SK-N-SH (cell line): Measurements from ENCODE around the gene BTRC. TPM values are rescaled to one million over a fixed set of nuclear protein-coding genes. Genes with fewer than 3 reads are reported as not detected.

Source experiments
- CTCF ChIA-PET: fragments of 300-600, 350-600 bp; formaldehyde crosslinking; extraction: SDS; loops from one replicate; lab custom pipeline; 2021; lab: Yijun Ruan, JAX
- POLR2A ChIA-PET: fragments of 350-600 bp; sonication (Branson Sonifier 250); formaldehyde crosslinking; extraction: SDS; loops from one replicate; lab custom pipeline; 2020; ENCODE audit warnings: antibody characterized with exemption, inconsistent platforms; lab: Yijun Ruan, JAX
- DNase-seq: peaks from one replicate; pipeline ENCODE4 v3.0.0; 2012
- H2AFZ ChIP-seq: fragments of 200-600 bp; sonication (generic); 2 replicates; pipeline ENCODE4 v1.8.1; 2016; ENCODE audit warnings: antibody characterized with exemption, mild to moderate bottlenecking, low read depth
- H3F3A ChIP-seq: fragments of 200-600 bp; sonication (generic); replicated peaks from 2 replicates; pipeline ENCODE3; 2016; ENCODE audit warnings: antibody characterized with exemption, mild to moderate bottlenecking; ENCODE audit not compliant: insufficient read depth
- H3K27ac ChIP-seq, 2 experiments: fragments of 200-500 bp in 1 of 2; fragments of 200-600 bp in 1 of 2; sonication (Bioruptor generic) in 1 of 2; sonication (generic), shearing (Covaris generic) in 1 of 2; 2 replicates each; pipeline versions ENCODE4 v1.5.1 to v1.6.1; 2014 to 2016; ENCODE audit warnings: low read depth in 2 of 2, inconsistent platforms in 1 of 2, low read length in 1 of 2, mild to moderate bottlenecking in 1 of 2, mixed read lengths in 1 of 2
- H3K27me3 ChIP-seq: fragments of 200-600 bp; sonication (generic), shearing (Covaris generic); 2 replicates; pipeline ENCODE4 v1.6.1; 2016; ENCODE audit warnings: mixed run types; ENCODE audit not compliant: insufficient read depth
- H3K36me3 ChIP-seq, 2 experiments: fragments of 200-500 bp in 1 of 2; fragments of 200-600 bp in 1 of 2; sonication (Bioruptor generic) in 1 of 2; sonication (generic) in 1 of 2; replicated peaks in 1 of 2; 2 replicates each; pipeline versions ENCODE3 to v1.5.1; 2014 to 2016; ENCODE audit warnings: low read length in 1 of 2, mild to moderate bottlenecking in 1 of 2; ENCODE audit not compliant: insufficient read depth in 2 of 2, control insufficient read depth in 1 of 2
- H3K4me1 ChIP-seq, 2 experiments: fragments of 200-500 bp in 1 of 2; fragments of 200-600 bp in 1 of 2; sonication (Bioruptor generic) in 1 of 2; sonication (generic), shearing (Covaris generic) in 1 of 2; 2 replicates each; pipeline versions ENCODE4 v1.5.1 to v1.6.1; 2014 to 2016; ENCODE audit warnings: low read depth in 1 of 2, low read length in 1 of 2, mixed run types in 1 of 2; ENCODE audit not compliant: insufficient read depth in 2 of 2, control insufficient read depth in 1 of 2
- H3K4me2 ChIP-seq: fragments of 200-600 bp; sonication (generic), shearing (Covaris generic); 2 replicates; pipeline ENCODE4 v1.6.1; 2017; ENCODE audit warnings: mixed run types
- H3K4me3 ChIP-seq, 2 experiments: fragments of 200-500 bp in 1 of 2; fragments of 200-600 bp in 1 of 2; sonication (Bioruptor generic) in 1 of 2; sonication (generic), shearing (Covaris generic) in 1 of 2; 2 replicates each; pipeline versions ENCODE4 v1.5.1 to v1.8.1; 2014 to 2016; ENCODE audit warnings: low read depth in 2 of 2, inconsistent platforms in 1 of 2, low read length in 1 of 2, mild to moderate bottlenecking in 1 of 2, mixed read lengths in 1 of 2, moderate library complexity in 1 of 2
- H3K79me2 ChIP-seq: fragments of 200-600 bp; sonication (generic); 2 replicates; pipeline ENCODE4 v1.8.1; 2017; ENCODE audit warnings: mild to moderate bottlenecking; ENCODE audit not compliant: insufficient read depth
- H3K9ac ChIP-seq: fragments of 200-600 bp; sonication (generic); 2 replicates; pipeline ENCODE4 v1.6.1; 2017; ENCODE audit warnings: mixed run types
- H3K9me2 ChIP-seq: fragments of 200-600 bp; sonication (generic); 2 replicates; pipeline ENCODE4 v1.6.1; 2017; ENCODE audit warnings: mixed run types
- H3K9me3 ChIP-seq: fragments of 200-600 bp; sonication (generic); 2 replicates; pipeline ENCODE4 v1.6.1; 2017; ENCODE audit warnings: mixed run types, mild to moderate bottlenecking, moderate library complexity
- H4K20me1 ChIP-seq: fragments of 200-600 bp; sonication (generic); 2 replicates; pipeline ENCODE4 v1.6.1; 2017; ENCODE audit warnings: mild to moderate bottlenecking, mixed run types; ENCODE audit not compliant: insufficient read depth
- CHD2 ChIP-seq: fragments of 150-350 bp; IDR thresholded peaks from 2 replicates; pipeline ENCODE4 v1.6.1; 2018; ENCODE audit warnings: low read length; ENCODE audit not compliant: partially characterized antibody
- ELF1 ChIP-seq: IDR thresholded peaks from 2 replicates; pipeline ENCODE4 v1.4.0; 2012
- EP300 ChIP-seq, 2 experiments: IDR thresholded peaks; 2 replicates each; pipeline versions ENCODE4 v1.4.0 to v1.6.1; 2012; ENCODE audit warnings: borderline replicate concordance in 1 of 2, low read depth in 1 of 2, low read length in 1 of 2
- FOSL2 ChIP-seq: IDR thresholded peaks from 2 replicates; pipeline ENCODE4 v1.4.0; 2012; ENCODE audit warnings: low read depth, mild to moderate bottlenecking, moderate library complexity, borderline replicate concordance
- FOXJ3 ChIP-seq: sonication (generic); formaldehyde crosslinking; IDR thresholded peaks from 2 replicates; pipeline ENCODE4 v1.5.1; 2020; ENCODE audit warnings: mild to moderate bottlenecking, missing genetic modification reagents
- JUND ChIP-seq: IDR thresholded peaks from 2 replicates; pipeline ENCODE4 v1.4.0; 2012
- MXI1 ChIP-seq: IDR thresholded peaks from 2 replicates; pipeline ENCODE4 v1.6.1; 2012; ENCODE audit warnings: mild to moderate bottlenecking, low read depth, low read length, improper control_type of control experiment
- NFIC ChIP-seq: IDR thresholded peaks from 2 replicates; pipeline ENCODE4 v1.4.0; 2012; ENCODE audit warnings: borderline replicate concordance
- NRF1 ChIP-seq: IDR thresholded peaks from 2 replicates; pipeline ENCODE4 v1.6.1; 2012; ENCODE audit warnings: low read depth, mild to moderate bottlenecking, low read length
- POLR2AphosphoS5 ChIP-seq: IDR thresholded peaks from 2 replicates; pipeline ENCODE4 v1.6.1; 2012; ENCODE audit warnings: low read depth, low read length
- RCOR1 ChIP-seq: fragments of 150-350 bp; IDR thresholded peaks from 2 replicates; pipeline ENCODE4 v1.6.1; 2017; ENCODE audit warnings: antibody characterized with exemption, low read length
- SIN3A ChIP-seq: IDR thresholded peaks from 2 replicates; pipeline ENCODE4 v1.6.1; 2012; ENCODE audit warnings: low read depth, mild to moderate bottlenecking, low read length, moderate library complexity, borderline replicate concordance
- SMC3 ChIP-seq: IDR thresholded peaks from 2 replicates; pipeline ENCODE4 v1.6.1; 2012; ENCODE audit warnings: low read depth, low read length, improper control_type of control experiment
- TEAD4 ChIP-seq: IDR thresholded peaks from 2 replicates; pipeline ENCODE4 v1.4.0; 2012; ENCODE audit warnings: mild to moderate bottlenecking, borderline replicate concordance; ENCODE audit not compliant: insufficient read depth
- WGBS: methylation state at CpG from one replicate; pipeline ENCODE4 v1.1.6; 2017; ENCODE audit warnings: low lambda C conversion rate; 5-methylcytosine and 5-hydroxymethylcytosine counted together
- polyA plus RNA-seq, 3 experiments: library from polyadenylated mRNA; depleted of rRNA; stranded (reverse); fragments of >200 nt; gene quantifications; 2 replicates each; pipeline ENCODE4 v1.2.3, GENCODE V29; 2012
- TF ChIP-seq, protein P1 (sequence below): fragments of 150-350 bp; IDR thresholded peaks from 2 replicates; pipeline ENCODE4 v1.6.1; 2016; ENCODE audit warnings: mild to moderate bottlenecking, low read depth, low read length
- TF ChIP-seq, protein P2 (sequence below): IDR thresholded peaks from 2 replicates; pipeline ENCODE4 v1.4.0; 2012; ENCODE audit warnings: low read depth, borderline replicate concordance
- TF ChIP-seq, protein P3 (sequence below): fragments of 150-350 bp; IDR thresholded peaks from 2 replicates; pipeline ENCODE4 v1.6.1; 2017; ENCODE audit warnings: antibody characterized with exemption, low read length, low read depth, borderline replicate concordance
- TF ChIP-seq, protein P4 (sequence below): IDR thresholded peaks from 2 replicates; pipeline ENCODE4 v1.4.0; 2012; ENCODE audit warnings: low read depth
- TF ChIP-seq, protein P5 (sequence below): IDR thresholded peaks from 2 replicates; pipeline ENCODE4; 2012

BTRC gene
- polyA plus RNA-seq, 1 of the 3 experiments (the other 2 are of a cell fraction), result 6.5 TPM

DNA sequence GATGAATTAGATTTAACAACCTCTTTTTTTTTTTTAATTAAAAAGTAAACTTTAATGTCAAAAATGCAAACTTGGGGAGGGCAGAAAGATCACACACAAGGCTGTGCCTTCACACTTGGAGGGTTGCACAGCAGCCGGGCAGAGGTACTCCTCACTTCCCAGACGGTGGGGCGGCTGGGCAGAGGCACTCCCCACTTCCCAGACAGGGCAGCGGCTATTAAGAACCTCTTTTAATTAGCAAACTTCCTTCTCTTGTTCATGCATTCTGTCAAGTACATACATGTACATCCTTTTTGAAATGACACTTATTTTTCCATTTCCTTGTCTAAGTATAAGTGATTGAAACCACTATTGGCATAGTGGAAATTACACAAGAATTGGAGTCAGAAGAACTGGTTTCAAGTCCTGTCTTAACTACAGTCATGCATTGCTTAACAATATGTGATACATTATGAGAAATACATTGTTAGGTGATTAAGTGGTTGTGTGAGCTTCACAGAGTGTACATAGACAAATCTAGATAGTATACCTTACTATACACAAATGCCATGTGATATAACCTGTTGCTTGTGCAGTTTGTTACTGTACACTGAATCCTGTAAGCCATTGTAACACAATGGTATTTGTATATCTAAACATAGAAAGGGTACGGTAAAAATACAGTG, 26.5 kb downstream of the BTRC start:
- Histone ChIP-seq H3K9me2 (no peaks in the 10 kb centered on the region), H3K27me3 (no peaks in the 10 kb centered on the region), H3K4me1 (no peaks in the 10 kb centered on the region), H3K9me3 (no peaks in the 10 kb centered on the region), H3F3A (peaks cover 7% of the 10 kb centered on the region), H4K20me1 (peaks cover 7% of the 10 kb centered on the region; the same call in 1 of the 2 replicates), H3K79me2 (peaks cover 34% of the 10 kb centered on the region; the same call in 1 of the 2 replicates), H3K4me2 (no peak overlapping the region), H3K4me3 (no peak overlapping the region), H3K27ac (no peak overlapping the region), H2AFZ (no peak overlapping the region), H3K9ac (no peak overlapping the region), H3K36me3 (peaks cover 0 to 10% of the 10 kb centered on the region in 2 experiments)
- POLR2A ChIA-PET, result no interaction called here
- CTCF ChIA-PET, result interaction anchor here (0.6 to 1.8 kb wide), 3 partner anchors 8 to 25 kb away, joined by 3 to 4 read pairs (median 3); no protein-coding TSS in a partner anchor
- no peak for DNase-seq
- TF ChIP-seq, protein P1, sequence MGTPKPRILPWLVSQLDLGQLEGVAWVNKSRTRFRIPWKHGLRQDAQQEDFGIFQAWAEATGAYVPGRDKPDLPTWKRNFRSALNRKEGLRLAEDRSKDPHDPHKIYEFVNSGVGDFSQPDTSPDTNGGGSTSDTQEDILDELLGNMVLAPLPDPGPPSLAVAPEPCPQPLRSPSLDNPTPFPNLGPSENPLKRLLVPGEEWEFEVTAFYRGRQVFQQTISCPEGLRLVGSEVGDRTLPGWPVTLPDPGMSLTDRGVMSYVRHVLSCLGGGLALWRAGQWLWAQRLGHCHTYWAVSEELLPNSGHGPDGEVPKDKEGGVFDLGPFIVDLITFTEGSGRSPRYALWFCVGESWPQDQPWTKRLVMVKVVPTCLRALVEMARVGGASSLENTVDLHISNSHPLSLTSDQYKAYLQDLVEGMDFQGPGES, result no peak
- TF ChIP-seq FOSL2 (no peak), SMC3 (no peak)
- 98% methylated on average over 5 of the region's 5 CpGs for WGBS

DNA sequence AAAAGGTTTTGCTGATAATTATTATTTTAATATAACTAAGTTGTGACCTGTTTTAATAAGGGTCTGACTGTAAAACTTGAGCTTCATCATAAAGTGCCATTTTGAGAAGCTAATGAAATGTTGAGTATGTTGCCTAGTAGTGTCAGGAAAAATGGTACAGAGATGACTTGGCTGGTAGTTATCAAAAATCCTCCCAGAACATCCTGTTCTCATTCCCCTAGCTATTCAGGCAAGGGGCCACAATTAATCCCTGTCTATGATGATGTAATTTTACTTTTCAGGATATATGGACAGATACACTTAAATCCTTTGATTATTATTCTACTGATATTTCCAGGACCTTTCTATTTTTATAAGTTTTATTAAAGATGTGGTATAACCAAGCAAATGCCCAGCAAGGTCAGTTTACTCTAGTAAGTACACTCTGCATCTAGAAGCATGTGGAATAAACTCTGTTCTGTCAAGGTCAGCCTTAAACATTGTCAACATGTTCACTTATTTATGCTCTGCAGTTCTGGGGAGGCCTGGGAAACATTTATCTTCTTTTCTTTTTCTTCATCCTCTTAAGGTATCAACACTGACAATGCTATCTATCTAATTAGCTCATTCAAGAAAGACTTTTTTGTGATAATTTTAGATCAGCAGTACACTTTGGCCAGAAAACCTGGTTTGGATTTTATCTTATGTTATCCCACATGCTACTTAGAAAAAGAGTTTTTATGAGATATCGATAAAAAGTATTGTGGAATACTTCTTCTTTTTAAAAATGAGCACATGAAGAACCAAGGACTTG, 32.1 kb downstream of the BTRC start:
- Histone ChIP-seq H2AFZ (no peak overlapping the region), H3K9ac (no peak overlapping the region), H3K9me2 (no peaks in the 10 kb centered on the region), H3K27me3 (no peaks in the 10 kb centered on the region), H3K27ac (no peak overlapping the region), H3K9me3 (no peaks in the 10 kb centered on the region), H3K4me1 (no peaks in the 10 kb centered on the region; a peak in 1 of 4 replicates), H4K20me1 (peaks cover 6% of the 10 kb centered on the region; the same call in 1 of the 2 replicates), H3K4me3 (no peak overlapping the region), H3K36me3 (no peaks in the 10 kb centered on the region), H3K4me2 (no peak overlapping the region), H3K79me2 (peaks cover 34% of the 10 kb centered on the region), H3F3A (peaks cover 2% of the 10 kb centered on the region)
- TF ChIP-seq NRF1 (no peak), FOXJ3 (CRISPR knock-in tag) (no peak), FOSL2 (no peak), ELF1 (no peak), CHD2 (no peak), EP300 (IDR thresholded peaks at IDR 0.05; ENCODE audit: borderline replicate concordance in 1 of 2, low read depth in 1 of 2, low read length in 1 of 2) (no peak), POLR2AphosphoS5 (no peak), RCOR1 (no peak), MXI1 (no peak), SIN3A (no peak), NFIC (no peak), JUND (no peak), TEAD4 (no peak)
- TF ChIP-seq, protein P2, sequence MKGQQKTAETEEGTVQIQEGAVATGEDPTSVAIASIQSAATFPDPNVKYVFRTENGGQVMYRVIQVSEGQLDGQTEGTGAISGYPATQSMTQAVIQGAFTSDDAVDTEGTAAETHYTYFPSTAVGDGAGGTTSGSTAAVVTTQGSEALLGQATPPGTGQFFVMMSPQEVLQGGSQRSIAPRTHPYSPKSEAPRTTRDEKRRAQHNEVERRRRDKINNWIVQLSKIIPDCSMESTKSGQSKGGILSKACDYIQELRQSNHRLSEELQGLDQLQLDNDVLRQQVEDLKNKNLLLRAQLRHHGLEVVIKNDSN, result no peak
- TF ChIP-seq, protein P3, sequence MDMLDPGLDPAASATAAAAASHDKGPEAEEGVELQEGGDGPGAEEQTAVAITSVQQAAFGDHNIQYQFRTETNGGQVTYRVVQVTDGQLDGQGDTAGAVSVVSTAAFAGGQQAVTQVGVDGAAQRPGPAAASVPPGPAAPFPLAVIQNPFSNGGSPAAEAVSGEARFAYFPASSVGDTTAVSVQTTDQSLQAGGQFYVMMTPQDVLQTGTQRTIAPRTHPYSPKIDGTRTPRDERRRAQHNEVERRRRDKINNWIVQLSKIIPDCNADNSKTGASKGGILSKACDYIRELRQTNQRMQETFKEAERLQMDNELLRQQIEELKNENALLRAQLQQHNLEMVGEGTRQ, result no peak
- TF ChIP-seq, protein P4, sequence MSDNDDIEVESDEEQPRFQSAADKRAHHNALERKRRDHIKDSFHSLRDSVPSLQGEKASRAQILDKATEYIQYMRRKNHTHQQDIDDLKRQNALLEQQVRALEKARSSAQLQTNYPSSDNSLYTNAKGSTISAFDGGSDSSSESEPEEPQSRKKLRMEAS, result no peak
- TF ChIP-seq, protein P5, sequence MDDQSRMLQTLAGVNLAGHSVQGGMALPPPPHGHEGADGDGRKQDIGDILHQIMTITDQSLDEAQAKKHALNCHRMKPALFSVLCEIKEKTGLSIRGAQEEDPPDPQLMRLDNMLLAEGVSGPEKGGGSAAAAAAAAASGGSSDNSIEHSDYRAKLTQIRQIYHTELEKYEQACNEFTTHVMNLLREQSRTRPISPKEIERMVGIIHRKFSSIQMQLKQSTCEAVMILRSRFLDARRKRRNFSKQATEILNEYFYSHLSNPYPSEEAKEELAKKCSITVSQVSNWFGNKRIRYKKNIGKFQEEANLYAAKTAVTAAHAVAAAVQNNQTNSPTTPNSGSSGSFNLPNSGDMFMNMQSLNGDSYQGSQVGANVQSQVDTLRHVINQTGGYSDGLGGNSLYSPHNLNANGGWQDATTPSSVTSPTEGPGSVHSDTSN, result no peak
- POLR2A ChIA-PET, result no interaction called here
- CTCF ChIA-PET, result interaction anchor here (0.9 kb wide), 2 partner anchors 17 to 172 kb away, joined by 3 read pairs; no protein-coding TSS in a partner anchor
- 93% methylated on average over 1 of the region's 1 CpG for WGBS
- DNase-seq, result no peak
